GM18526 (cell line): ENCODE results near the gene PDE8A.

ENCODE experiments used
- POLR2A ChIP-seq: IDR thresholded peaks from 3 replicates; pipeline ENCODE4 v1.6.1; 2011; ENCODE audit not compliant: insufficient read length; ENCODE audit errors: extremely low read depth

Gene PDE8A

DNA sequence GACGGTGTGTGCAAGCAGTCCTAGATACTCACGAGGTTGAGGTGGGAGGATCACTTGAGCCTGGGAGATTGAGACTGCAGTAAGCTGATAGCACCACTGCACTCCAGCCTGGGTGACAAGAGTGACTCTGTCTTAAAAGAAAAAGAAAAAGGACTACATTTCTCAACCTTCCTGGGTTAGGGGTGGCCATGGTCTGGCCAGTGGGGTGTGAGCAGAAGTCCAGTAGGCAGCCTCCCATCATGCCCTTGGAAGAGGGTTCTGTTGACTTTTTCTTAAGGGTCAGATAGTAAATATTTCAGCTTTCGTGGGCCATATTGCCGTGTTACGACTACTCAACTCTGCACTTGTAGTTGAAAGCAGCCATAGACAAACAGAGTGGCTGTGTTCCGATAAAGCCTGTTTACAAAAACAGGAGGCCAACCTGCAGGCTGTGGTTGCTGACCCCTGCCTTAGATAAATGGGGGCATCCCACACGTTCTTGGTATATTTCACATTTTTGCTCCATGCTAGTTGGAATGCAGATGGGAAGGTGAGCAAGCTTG, 31.0 kb upstream of the PDE8A start:
- TF ChIP-seq POLR2A, result no peak

DNA sequence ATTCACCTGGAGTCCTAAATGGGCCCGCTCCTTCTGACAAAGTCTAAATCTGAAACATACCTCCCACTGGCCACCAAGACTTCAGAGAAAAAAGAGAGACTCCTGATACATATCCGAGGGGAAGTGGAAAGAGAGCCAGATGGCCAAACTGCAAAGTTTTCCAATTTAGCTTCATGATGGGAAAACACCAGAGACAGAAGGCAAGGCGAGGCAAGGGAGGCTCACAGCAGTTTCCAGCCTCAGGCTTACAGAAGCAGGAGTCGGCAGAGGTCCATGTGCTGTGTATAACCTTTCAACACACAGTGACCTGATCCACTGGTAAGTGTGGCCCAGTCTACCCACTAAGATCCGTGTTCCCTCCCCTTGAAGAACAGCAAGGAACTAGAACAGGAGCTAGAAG, 29.9 kb upstream of the PDE8A start:
- no peak for TF ChIP-seq POLR2A

DNA sequence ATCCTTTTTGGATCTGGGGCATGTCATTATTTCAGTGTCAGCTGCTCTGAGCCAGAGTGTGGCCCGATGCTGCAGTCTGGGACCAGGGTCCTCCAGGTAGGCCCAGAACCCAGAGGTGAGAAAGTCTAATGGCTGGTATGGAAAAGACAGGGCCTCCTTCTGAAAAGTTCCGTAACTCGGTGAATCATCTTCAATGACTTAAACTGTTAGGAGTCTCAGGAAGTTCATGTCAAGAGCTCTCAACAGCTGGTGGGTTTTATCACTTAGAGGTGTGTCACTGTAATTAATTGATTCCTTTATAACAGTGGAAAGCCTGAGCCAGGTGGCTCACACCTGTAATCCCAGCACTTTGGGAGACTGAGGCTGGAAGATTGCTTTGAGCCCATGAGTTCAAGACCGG, 28.5 kb upstream of the PDE8A start:
- no peak for TF ChIP-seq POLR2A

DNA sequence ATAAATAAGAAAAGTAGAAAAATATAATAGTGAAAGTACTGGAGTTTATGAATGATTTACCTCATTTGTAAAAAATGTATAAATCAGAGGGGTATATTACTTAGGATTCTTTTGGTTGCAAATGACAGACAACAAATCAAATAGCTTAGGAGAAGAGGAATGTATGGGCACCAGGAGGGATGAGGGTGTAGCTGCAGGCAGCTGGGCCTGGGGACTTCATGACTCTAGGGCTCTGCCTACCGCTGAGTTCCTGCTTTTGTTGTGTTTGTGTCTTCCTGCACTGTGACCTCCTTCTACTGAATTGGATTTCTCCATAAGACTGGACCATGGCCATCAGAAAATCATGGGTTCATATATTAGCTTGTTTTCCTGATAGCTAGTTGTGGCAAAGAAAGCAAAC, 27.9 kb upstream of the PDE8A start:
- TF ChIP-seq POLR2A, result no peak

DNA sequence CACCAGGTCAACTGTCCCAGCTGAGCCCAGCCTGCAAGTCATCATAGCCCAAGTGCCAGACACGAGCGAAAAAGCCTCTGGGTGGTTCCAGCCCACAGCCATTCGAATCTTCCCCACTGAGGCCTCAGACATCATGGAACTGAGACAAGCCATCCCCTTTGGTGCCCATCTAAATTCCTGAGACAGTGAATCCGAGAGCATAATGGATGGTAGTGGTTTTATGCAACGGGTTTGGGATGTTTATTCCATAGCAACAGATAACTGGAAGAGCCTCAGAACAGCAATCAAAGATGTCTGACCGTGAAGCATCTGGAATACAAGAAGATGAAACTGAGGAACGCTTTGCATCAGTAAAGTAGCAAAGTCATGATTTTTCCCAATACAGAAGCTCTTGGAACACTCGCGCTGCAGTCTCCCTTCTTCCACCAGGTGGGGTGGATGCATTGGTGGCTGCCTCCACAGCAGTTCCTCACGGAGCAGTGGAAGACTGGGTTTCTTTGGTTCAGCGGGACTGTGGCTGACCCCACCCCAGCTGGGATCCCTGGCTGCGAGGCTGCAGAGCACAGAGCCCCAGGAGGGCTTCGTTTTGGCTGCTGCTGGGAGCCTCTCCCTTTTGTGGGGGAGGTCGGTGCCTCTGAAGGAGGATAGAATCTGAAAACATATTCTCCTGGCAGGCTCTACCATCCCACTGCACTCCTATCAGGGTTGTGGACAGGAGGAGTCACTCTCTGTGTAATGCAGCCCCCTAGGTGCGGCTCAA, 26.4 kb upstream of the PDE8A start:
- no peak for TF ChIP-seq POLR2A

DNA sequence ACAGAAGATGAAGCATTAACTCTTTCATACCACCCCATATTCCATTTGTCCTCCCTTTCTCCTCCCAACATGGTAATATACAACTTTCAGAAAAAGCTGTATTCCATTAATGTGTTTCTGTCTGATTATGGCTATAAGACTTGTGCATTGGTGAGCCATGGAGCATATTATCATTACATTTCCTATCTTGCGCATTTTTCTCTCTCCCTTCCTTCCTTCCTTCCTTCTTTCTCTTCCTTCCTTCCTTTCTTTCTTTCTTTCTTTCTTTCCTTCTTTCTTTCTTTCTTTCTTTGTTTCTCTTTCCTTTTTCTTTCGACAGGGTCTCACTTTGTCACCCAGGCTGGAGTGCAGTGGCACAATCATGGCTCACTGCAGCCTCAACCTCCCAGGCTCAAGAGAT, 25.5 kb upstream of the PDE8A start:
- no peak for TF ChIP-seq POLR2A

DNA sequence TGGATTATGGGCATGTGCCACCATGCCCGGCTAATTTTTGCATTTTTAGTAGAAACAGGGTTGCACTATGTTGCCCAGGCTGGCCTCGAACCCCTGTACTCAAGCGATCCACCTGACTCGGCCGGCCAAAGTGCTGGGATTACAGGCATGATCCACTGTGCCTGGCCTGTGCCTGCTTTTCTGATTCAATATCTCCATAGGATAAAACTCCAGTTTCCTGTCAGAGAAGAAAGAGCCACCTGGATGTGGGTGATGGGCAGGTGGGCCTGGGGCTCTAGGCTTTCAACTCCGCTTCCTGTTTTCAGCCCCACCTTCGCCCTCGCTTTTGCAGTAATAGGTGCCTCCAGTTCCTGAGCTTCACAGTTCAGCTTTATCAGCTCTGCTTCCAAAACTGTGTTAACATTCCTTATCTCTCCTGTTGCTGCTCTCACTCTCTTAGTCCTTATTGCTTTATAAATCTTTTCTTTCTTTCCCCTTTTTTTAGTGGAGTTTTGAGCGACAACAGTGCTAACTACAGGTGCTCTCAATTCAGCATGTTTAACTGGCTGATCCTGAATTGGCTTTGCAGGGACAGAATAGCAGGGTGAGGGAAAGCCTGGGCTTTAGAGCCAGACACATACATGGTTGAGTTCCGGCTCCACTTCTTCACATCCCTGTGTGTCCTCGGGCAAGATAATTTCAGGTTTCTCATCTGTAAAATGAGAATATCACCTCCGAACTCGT, 21.1 kb upstream of the PDE8A start:
- no peak for TF ChIP-seq POLR2A

DNA sequence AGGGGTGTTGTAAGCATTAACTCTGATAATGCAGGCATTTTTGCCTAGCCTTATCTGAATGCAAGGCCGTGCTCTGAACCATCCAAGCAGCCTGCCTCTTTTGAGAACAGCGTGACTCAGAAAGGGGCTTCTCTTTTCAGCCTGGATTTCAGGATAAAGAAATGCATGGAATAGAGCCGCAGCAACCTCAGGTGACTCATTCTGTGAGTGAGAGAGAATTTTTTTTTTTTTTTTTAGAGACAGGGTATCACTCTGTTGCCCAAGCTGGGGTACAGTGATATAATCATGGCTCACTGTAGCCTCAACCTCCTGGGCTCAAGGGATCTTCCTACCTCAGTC, 20.6 kb upstream of the PDE8A start:
- TF ChIP-seq POLR2A, result no peak

DNA sequence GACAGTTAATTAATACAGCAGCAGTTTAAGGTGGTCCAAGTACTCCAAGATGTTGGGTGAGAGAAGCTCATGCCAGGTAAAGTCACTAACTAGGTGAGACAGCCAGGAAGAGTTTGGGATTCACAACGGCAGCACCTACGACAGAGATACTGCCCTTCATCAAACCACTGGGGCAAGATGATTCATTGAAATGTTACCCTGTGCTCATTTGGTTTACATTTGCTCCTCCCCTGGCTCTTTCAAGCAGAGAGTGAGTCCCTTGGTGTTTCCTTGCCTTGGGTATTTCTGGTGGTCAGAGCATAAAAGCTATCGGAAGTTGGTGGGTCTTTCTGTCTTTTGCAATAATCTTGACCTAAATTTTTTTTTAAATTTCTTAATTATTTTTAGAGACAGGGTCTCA, 19.9 kb upstream of the PDE8A start:
- no peak for TF ChIP-seq POLR2A

DNA sequence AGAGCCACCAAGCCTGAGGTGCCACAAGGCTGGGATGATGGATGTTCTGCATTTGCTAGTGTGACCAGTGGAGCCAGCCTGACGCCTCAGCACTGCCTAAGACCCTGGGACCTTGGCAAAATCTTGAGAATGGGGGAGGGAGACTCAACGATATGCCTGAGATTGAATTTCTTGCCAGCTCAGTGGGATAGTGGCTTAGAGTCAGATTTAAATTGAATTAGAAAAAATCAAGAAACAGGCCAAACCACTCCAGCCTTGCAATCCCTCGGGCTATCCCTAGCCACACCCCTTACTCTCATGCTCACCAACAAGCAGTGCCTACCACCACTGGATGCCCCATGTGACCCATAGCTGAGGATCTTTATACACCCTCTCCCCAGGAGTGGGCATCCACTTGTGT, 18.7 kb upstream of the PDE8A start:
- TF ChIP-seq POLR2A, result no peak

DNA sequence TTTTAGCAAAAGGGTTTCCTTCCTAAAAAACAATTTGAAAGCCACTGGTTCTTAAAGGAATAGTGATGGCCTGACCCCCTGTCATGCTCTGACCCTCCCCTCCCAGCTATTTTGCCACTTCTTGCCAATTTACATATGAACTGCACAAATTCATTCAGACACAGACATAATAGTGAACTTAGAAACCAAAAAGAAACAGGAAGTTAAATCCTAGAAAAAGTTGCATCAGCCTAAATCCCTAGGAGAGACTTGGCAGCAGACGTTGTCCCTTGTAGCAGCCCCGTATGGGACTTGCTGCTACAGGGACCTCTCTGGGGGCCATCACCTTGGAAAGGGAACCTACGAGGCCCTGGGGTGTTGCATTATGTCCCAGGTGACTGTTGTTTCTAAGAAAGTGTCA, 14.3 kb upstream of the PDE8A start:
- TF ChIP-seq POLR2A, result no peak

DNA sequence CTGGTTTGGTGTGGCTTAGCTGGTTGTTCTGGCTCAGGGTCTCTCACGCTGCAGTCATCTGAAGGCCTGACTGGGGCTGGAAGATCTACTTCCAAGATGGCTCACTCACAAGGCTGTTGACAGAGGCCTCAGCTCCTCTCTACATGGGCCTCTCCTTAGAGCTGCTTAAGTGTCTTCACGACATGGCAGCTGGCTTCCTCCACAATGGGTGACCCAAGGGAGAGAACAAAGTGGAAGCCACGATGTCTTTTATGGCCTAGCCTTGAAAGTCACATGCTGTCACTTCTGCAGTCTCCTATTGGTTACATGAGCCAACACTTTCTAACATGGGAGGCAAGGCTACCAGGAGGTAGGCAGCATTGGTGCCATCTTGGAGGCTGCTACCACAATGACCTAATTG, 13.4 kb upstream of the PDE8A start:
- no peak for TF ChIP-seq POLR2A

DNA sequence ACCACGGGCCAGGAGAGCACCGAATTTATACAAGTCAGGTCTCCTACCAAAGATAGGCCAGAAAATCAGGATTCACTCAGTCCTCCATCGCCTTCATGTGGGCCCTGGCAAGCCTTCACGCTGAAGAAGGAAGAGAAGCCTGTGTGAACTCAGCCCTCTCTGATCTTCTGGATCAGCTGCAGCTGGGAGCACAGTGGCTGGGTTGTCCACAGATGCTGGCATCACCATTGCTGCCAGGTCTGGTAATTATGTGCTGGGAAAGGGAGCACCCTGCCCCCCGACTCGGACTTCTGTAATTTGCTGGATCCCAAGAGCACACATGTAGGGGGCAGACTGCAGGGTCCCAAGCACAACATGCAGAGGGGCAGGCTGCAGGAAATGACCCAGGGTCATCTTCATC, 12.4 kb upstream of the PDE8A start:
- TF ChIP-seq POLR2A, result no peak

DNA sequence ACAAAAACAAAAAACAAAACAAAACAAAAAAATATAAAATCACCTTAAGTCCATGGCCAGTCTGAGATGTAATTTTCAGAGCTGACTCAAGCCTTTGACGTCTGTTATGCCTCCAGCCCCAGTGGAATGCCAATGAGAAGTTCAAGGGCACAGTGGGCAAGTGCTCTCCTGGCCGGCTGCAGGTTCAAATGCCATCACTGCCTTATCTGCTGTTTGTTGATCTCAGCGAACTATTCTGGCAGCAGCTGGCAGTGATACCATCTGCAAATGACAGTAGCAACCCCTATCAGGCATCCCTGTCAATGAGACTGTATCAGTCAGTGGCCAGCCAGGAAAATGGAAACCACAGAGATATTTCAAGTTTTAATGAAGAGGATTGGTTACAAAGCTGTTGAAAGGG, 10.8 kb upstream of the PDE8A start:
- TF ChIP-seq POLR2A, result no peak

DNA sequence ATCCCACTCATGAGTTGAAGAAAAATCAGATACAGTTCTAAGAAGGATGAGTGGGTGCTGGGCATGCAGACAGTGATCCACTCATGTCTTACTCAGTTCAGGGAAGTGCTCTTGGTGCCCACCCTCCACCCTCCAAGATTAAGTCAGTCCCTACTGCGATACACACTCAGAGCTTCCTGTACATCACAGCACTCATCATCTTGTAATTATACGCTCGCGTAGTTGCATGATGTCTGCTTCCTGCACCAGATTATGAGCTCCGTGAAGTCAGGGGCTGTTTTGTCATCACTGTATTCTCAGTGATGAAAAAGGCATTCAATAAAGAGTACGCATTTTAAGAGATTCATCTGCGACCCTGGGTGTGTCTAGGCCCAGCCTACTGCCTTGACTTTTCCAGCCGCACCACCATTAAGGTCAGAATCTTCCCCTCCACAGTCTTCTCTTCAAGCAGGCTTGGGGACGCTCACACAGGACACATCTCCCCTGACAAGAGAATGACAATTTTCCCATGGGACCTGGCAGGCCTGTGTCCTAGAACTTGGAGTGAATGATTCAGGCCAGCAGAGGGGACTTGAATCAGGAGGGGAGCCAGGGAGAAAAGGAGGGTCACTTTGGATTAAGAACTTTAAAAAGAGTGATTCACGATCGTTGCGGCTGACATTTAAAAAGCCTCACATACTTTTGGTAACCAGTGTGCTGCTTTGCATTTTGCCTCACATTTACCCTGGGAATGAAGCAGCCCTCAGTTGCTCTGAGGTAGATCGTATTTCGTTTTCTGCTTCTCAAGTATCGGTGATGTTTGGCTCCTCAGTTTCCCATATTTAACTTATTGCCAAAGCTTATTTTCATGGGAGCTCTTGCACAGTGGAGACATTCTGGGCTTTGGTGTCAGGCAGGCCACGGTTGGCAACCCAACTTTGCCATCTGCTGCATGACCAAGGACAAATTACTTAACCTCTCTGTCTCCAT, 7.9 kb upstream of the PDE8A start:
- no peak for TF ChIP-seq POLR2A

DNA sequence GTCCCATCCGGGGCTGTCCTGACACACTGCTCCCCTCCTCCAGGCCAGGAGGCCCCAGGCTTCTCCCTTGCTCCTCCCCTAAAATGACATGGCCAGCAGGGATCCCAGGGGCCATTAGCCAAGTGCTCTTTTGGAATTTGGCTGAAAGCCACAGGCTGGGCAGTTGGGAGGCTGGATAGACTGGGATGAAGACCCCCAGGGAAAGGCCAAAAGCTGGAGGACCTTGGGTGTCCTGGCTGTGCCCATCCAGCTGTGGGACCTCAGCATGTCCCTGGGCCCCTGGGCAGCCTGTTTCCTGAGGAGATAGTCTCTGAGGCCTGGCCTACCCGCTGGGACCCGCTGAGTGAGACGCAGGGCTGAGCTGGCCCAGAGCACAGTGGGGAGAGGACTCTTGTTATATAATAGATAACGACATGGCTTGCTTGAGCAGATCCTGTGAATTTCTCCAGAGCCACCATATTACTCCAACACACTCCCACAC, 5.7 kb upstream of the PDE8A start:
- no peak for TF ChIP-seq POLR2A

DNA sequence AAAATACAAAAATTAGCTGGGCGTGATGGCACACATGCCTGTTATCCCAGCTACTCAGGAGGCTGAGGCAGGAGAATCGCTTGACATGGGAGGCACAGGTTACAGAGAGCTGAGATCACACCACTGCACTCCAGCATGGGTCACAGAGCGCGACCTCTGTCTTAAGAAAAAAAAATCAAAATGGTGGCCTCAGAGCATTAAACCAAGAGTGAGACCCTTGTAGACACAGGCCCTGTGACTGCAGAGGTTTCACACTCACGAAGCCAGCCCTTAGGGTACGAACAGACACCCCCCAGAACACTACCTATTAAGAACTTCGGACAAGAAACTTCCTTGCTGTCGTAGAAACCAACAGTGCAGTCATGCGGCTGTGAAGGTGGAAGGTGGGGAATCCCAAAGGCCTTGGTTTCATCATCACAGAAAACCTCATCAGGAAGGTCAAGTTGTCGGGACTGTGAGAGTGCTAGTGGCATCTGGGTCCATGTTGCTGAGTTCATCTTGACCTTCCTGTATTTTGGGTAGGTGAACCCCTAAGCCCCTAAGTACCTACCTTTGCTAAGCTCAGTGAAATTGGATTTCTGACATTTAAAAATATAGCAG, 4.8 kb upstream of the PDE8A start:
- no peak for TF ChIP-seq POLR2A
